PC-9 (cell line): ENCODE measurements around the gene SBF2. TPM values are rescaled to one million over a fixed set of nuclear protein-coding genes. Genes with fewer than 3 reads are reported as not detected.

Experiments
- BruUV-seq: library from RNA; stranded (reverse); fragments of 400-500 nt; replicated peaks from 2 replicates; lab custom pipeline; 2021; lab: Mats Ljungman, UMichigan
- CTCF ChIA-PET: fragments of 300-600 bp; sonication (Branson Sonifier 250); formaldehyde crosslinking; loops from one replicate; lab custom pipeline; 2022; ENCODE audit warnings: antibody characterized with exemption; lab: Charles Lee
- POLR2A ChIA-PET: fragments of 300-600 bp; sonication (Branson Sonifier 250); formaldehyde crosslinking; loops from one replicate; lab custom pipeline; 2022; ENCODE audit warnings: antibody characterized with exemption; ENCODE audit not compliant: unreplicated experiment; lab: Charles Lee
- DNase-seq, 2 experiments: peaks; one replicate each; pipeline versions ENCODE4 v3.0.0 to v3.0.0-alpha.2; 2015 to 2022; ENCODE audit warnings: mixed read lengths in 1 of 2
- H2AFZ ChIP-seq: fragments of 200-600 bp; sonication (generic); 2 replicates; pipeline ENCODE4 v1.8.1; 2017; ENCODE audit warnings: antibody characterized with exemption
- H3F3A ChIP-seq: fragments of 200-600 bp; sonication (generic); 2 replicates; pipeline ENCODE4 v1.8.1; 2017; ENCODE audit warnings: antibody characterized with exemption, mild to moderate bottlenecking, low read depth; ENCODE audit not compliant: insufficient read depth
- H3K27ac ChIP-seq: fragments of 200-600 bp; sonication (generic); 2 replicates; pipeline ENCODE4 v1.6.1; 2016; ENCODE audit warnings: mixed run types
- H3K27me3 ChIP-seq: fragments of 200-600 bp; sonication (generic); 2 replicates; pipeline ENCODE4 v1.6.1; 2016; ENCODE audit warnings: low read depth, mixed run types; ENCODE audit not compliant: insufficient read depth
- H3K36me3 ChIP-seq: fragments of 200-600 bp; sonication (generic); 2 replicates; pipeline ENCODE4 v1.6.1; 2016; ENCODE audit warnings: low read depth, mixed run types
- H3K4me1 ChIP-seq: fragments of 200-600 bp; sonication (generic); replicated peaks from 2 replicates; pipeline ENCODE4 v1.6.1; 2016; ENCODE audit warnings: mixed run types; ENCODE audit not compliant: insufficient read depth
- H3K4me2 ChIP-seq: fragments of 200-600 bp; sonication (generic); 2 replicates; pipeline ENCODE4 v1.6.1; 2017; ENCODE audit warnings: mixed run types
- H3K4me3 ChIP-seq: fragments of 200-600 bp; sonication (generic); 2 replicates; pipeline ENCODE4 v1.6.1; 2016; ENCODE audit warnings: mixed run types
- H3K79me2 ChIP-seq: fragments of 200-600 bp; sonication (generic); 2 replicates; pipeline ENCODE4 v1.6.1; 2017; ENCODE audit warnings: low read depth, mixed run types
- H3K9me2 ChIP-seq: fragments of 200-600 bp; sonication (generic); 2 replicates; pipeline ENCODE4 v1.8.1; 2017; ENCODE audit warnings: mild to moderate bottlenecking; ENCODE audit not compliant: insufficient read depth
- H3K9me3 ChIP-seq: fragments of 200-600 bp; sonication (generic); 2 replicates; pipeline ENCODE4 v1.8.1; 2016; ENCODE audit warnings: low read depth; ENCODE audit not compliant: insufficient read depth
- H4K20me1 ChIP-seq: fragments of 200-600 bp; sonication (generic); 2 replicates; pipeline ENCODE4 v1.8.1; 2017; ENCODE audit not compliant: insufficient read depth
- EZH2 ChIP-seq: fragments of 200-600 bp; sonication (generic); IDR thresholded peaks from 2 replicates; pipeline ENCODE4 v1.8.0; 2017; ENCODE audit warnings: antibody characterized with exemption, low read depth
- intact Hi-C: fragments of 100-400 bp; cut with micrococcal nuclease; formaldehyde crosslinking; loops from one replicate; pipeline ENCODE4 v1.10.0; 2022; ENCODE audit not compliant: unreplicated experiment
- total RNA-seq: library from RNA; stranded (reverse); gene quantifications from 2 replicates; pipeline ENCODE4 v1.2.3, GENCODE V29; 2021
- TF ChIP-seq, protein P1 (sequence below): fragments of 200-600 bp; sonication (generic); conservative IDR thresholded peaks from 2 replicates; pipeline ENCODE4 v1.6.1; 2017; ENCODE audit warnings: mixed run types, antibody characterized with exemption, mild to moderate bottlenecking, moderate library complexity

Gene SBF2
- total RNA-seq, 1 experiment from 2014 or later = 18.6 TPM

DNA sequence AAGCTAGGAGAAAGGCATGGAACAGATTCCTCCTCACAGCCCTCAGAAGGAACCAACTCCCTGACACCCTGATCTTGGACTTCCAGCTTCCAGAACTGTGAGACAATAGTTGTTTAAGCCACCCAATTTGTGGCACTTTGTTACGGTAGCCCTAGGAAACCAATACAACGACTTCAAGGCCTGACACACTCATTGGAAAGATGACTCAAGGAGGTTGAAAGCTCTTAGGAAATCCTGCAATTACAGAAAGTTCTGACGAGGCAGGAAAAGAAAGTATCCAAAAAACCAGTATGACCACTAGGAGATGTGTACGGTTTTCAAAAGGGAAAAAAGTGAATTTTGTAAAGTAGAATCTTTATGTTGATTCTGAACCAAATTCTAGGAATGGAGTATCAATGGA lies 468.7 kb downstream of the SBF2 start:
- no TSS peak for BruUV-seq
- CTCF ChIA-PET = no interaction called here
- TF ChIP-seq EZH2 = no peak
- TF ChIP-seq, protein P1, sequence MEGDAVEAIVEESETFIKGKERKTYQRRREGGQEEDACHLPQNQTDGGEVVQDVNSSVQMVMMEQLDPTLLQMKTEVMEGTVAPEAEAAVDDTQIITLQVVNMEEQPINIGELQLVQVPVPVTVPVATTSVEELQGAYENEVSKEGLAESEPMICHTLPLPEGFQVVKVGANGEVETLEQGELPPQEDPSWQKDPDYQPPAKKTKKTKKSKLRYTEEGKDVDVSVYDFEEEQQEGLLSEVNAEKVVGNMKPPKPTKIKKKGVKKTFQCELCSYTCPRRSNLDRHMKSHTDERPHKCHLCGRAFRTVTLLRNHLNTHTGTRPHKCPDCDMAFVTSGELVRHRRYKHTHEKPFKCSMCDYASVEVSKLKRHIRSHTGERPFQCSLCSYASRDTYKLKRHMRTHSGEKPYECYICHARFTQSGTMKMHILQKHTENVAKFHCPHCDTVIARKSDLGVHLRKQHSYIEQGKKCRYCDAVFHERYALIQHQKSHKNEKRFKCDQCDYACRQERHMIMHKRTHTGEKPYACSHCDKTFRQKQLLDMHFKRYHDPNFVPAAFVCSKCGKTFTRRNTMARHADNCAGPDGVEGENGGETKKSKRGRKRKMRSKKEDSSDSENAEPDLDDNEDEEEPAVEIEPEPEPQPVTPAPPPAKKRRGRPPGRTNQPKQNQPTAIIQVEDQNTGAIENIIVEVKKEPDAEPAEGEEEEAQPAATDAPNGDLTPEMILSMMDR = no peak

DNA sequence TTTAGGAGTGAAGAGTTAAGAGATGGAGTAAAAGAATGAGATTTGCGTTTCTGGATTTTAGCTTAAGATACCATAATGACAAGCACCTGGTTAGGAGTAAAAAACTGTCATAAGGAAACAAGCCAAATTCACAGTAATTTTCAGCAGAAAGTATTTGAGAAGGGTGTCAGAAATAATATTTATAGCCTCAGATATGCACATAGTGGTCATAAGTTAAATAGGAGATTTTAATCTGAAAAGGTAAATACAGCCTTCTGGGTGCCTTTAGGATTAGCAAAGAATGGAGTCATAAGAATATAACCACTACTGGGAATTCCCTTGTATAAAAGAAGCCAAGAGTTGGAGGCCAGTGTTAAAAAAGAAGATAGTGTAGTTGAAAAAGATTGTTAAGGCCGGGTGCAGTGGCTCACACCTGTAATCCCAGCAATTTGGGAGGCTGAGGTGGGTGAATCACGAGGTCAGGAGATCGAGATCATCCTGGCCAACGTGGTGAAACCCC lies 470.1 kb downstream of the SBF2 start:
- POLR2A ChIA-PET = no interaction called here
- intact Hi-C loops = no loop called here
- DNase-seq = no peak
- TF ChIP-seq, protein P1 = no peak
- no peak for TF ChIP-seq EZH2
- H3K4me3 ChIP-seq = no peak overlapping the region
- no peaks in the 10 kb centered on the region for H3K9me3 ChIP-seq
- no peaks in the 10 kb centered on the region for H3K27me3 ChIP-seq
- H3K4me2 ChIP-seq = no peak overlapping the region
- no peak overlapping the region for H2AFZ ChIP-seq
- no peaks in the 10 kb centered on the region for H3K36me3 ChIP-seq
- no peaks in the 10 kb centered on the region for H3K9me2 ChIP-seq
- H3K79me2 ChIP-seq = no peaks in the 10 kb centered on the region
- H4K20me1 ChIP-seq = no peaks in the 10 kb centered on the region
- no peak overlapping the region for H3K27ac ChIP-seq
- no TSS peak for BruUV-seq
- CTCF ChIA-PET = no interaction called here
- H3F3A ChIP-seq = no peaks in the 10 kb centered on the region
- no peaks in the 10 kb centered on the region for H3K4me1 ChIP-seq

More for the DNA sequence above, 468.7 kb downstream of the SBF2 start:
- Histone ChIP-seq H2AFZ (no peak overlapping the region), H3K27me3 (no peaks in the 10 kb centered on the region), H3K27ac (no peak overlapping the region), H3K9me2 (no peaks in the 10 kb centered on the region), H3K4me1 (no peaks in the 10 kb centered on the region), H3K9me3 (no peaks in the 10 kb centered on the region), H3F3A (no peaks in the 10 kb centered on the region), H3K4me3 (no peak overlapping the region), H3K4me2 (no peak overlapping the region), H4K20me1 (no peaks in the 10 kb centered on the region), H3K36me3 (no peaks in the 10 kb centered on the region), H3K79me2 (no peaks in the 10 kb centered on the region)
- intact Hi-C loops = no loop called here
- DNase-seq = no peak
- POLR2A ChIA-PET = no interaction called here

DNA sequence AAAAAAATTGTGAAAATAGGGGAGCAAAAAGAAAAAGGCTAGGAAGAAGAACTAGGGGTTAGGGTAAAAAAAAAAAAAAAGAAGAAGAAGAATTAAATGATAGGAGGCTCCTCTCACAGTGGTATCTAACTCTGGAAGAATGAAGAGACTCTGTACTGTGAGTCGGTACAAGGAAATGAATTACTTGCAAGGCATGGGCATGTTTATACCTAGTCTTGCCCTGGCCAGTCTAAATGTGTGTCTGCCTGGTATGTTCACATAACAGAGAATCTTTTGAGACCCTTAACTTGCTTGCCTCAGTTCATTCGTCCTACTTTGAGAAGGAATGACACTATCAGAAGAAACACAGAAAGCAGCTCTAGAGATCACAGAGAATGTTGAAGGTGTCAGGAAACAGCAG lies 470.6 kb downstream of the SBF2 start:
- no peak for DNase-seq
- ChIA-PET POLR2A (no interaction called here), CTCF (no interaction called here)
- H3K9me2 ChIP-seq = no peaks in the 10 kb centered on the region
- no peak for TF ChIP-seq EZH2
- TF ChIP-seq, protein P1 = no peak
- no peaks in the 10 kb centered on the region for H3K36me3 ChIP-seq
- intact Hi-C loops = no loop called here
- no peak overlapping the region for H3K4me3 ChIP-seq
- BruUV-seq = no TSS peak
- H3K27me3 ChIP-seq = no peaks in the 10 kb centered on the region
- no peak overlapping the region for H2AFZ ChIP-seq
- H3K9me3 ChIP-seq = no peaks in the 10 kb centered on the region
- H3K79me2 ChIP-seq = no peaks in the 10 kb centered on the region
- H4K20me1 ChIP-seq = no peaks in the 10 kb centered on the region
- H3K4me2 ChIP-seq = no peak overlapping the region
- no peak overlapping the region for H3K27ac ChIP-seq
- H3F3A ChIP-seq = no peaks in the 10 kb centered on the region
- no peaks in the 10 kb centered on the region for H3K4me1 ChIP-seq
